Kidney (tissue), 14 donors: Measurements from ENCODE around the gene FAM20C. TPM values are rescaled to one million over a fixed set of nuclear protein-coding genes. Genes with fewer than 3 reads are reported as not detected.
"Not testable (repeated sequence)": the region's sequence is repeated elsewhere in the genome, so short reads cannot be mapped to it uniquely, and the experiment has no call there.

Experiments
- DNase-seq, 5 donors: peaks; one replicate each; pipeline ENCODE4 v3.0.0-alpha.2; 2013 to 2020
- FAIRE-seq: peaks from 2 replicates; lab custom pipeline; 2012; peaks lifted over from hg19 to GRCh38; lab: Jason Lieb, UNC
- H3K27ac ChIP-seq, 2 donors: one replicate each; pipeline ENCODE4 v1.7.0; 2013; ENCODE audit warnings: low read depth in 2 of 2, low read length in 2 of 2, inconsistent platforms in 1 of 2
- H3K27me3 ChIP-seq: one replicate; pipeline ENCODE4 v1.7.1; 2013; ENCODE audit warnings: low read length, inconsistent platforms; ENCODE audit not compliant: control insufficient read depth, insufficient read depth
- H3K36me3 ChIP-seq, 3 donors: one replicate each; pipeline versions ENCODE4 v1.7.0 to v1.7.1; 2013; ENCODE audit warnings: low read length in 3 of 3, control low read depth in 1 of 3, inconsistent platforms in 1 of 3; ENCODE audit not compliant: insufficient read depth in 3 of 3, control insufficient read depth in 2 of 3
- H3K4me1 ChIP-seq, 3 donors: one replicate each; pipeline versions ENCODE4 v1.7.0 to v1.7.1; 2013; ENCODE audit warnings: low read length in 3 of 3, inconsistent platforms in 1 of 3, low read depth in 1 of 3; ENCODE audit not compliant: control insufficient read depth in 2 of 3, insufficient read depth in 2 of 3
- H3K4me3 ChIP-seq, 3 donors: one replicate each; pipeline versions ENCODE4 v1.7.0 to v1.8.1; 2013; ENCODE audit warnings: low read length in 3 of 3, control low read depth in 1 of 3, inconsistent platforms in 1 of 3
- H3K9ac ChIP-seq, 3 donors: one replicate each; pipeline versions ENCODE4 v1.7.0 to v1.7.1; 2013; ENCODE audit warnings: low read length in 3 of 3, control low read depth in 1 of 3, inconsistent platforms in 1 of 3
- H3K9me3 ChIP-seq, 3 donors: one replicate each; pipeline versions ENCODE4 v1.7.0 to v1.7.1; 2013; ENCODE audit warnings: low read length in 3 of 3, control low read depth in 1 of 3, inconsistent platforms in 1 of 3; ENCODE audit not compliant: control insufficient read depth in 2 of 3, insufficient read depth in 1 of 3
- CTCF ChIP-seq: IDR thresholded peaks from 3 replicates; pipeline ENCODE4 v1.5.1; 2012; ENCODE audit warnings: mild to moderate bottlenecking, moderate library complexity, borderline replicate concordance; ENCODE audit not compliant: insufficient read depth; ENCODE audit errors: extremely low read depth
- intact Hi-C: fragments of 100-400 bp; cut with DNase I; formaldehyde crosslinking; loops from one replicate; pipeline ENCODE4 v1.11.1; 2022
- polyA plus RNA-seq: library from polyadenylated mRNA; stranded (reverse); fragments of 350-450 nt; fragmentation: Illumina TruSeq; extraction: RNeasy Lipid Tissue Mini Kit (QIAGEN cat#74804); gene quantifications from one replicate; pipeline ENCODE4 v1.2.3, GENCODE V29; 2014; ENCODE audit warnings: low read depth, low replicate concordance; ENCODE audit not compliant: insufficient read depth
- total RNA-seq: library from RNA; stranded (reverse); fragmentation: NEBNext Ultra II Directional; extraction: Animal tissue kit (Norgen Biotek cat#: 25700); gene quantifications from one replicate; pipeline ENCODE4 v1.2.1, GENCODE V29; 2021
- donor health status: control.
- donor health status: control.
- donor health status: control.
- donor health status: control.
- donor health status: control.
- donor health status: DM: yes; HTN: yes; CAD: no.
- donor health status: Normal renal cell carcinoma (clear cell type).

The FAM20C gene
- total and polyA plus RNA-seq, 2 donors from 2014 or later: 84.9 to 114 TPM

- intact Hi-C loops: no loop called here
- TF ChIP-seq CTCF: no peak
- DNase-seq (no peak), FAIRE-seq (no peak)
- Histone ChIP-seq H3K4me3 (no peak overlapping the region), H3K9me3 (no peaks in the 10 kb centered on the region), H3K4me1 (peaks cover 0 to 3% (median 0%) of the 10 kb centered on the region in 3 donors), H3K27ac (no peak overlapping the region), H3K36me3 (no peaks in the 10 kb centered on the region), H3K9ac (no peak overlapping the region), H3K27me3 (peaks cover 10% of the 10 kb centered on the region)
Observed at GRCh38 chr7:295155-296154, 103.1 kb downstream of the FAM20C start.

GRCh38 chr7:296373-296945 is 104.1 kb downstream of the FAM20C start:
- no peak overlapping the region for H3K9ac ChIP-seq
- FAIRE-seq: no peak
- no peak for TF ChIP-seq CTCF
- H3K36me3 ChIP-seq: no peaks in the 10 kb centered on the region
- H3K27ac ChIP-seq: no peak overlapping the region
- H3K4me1 ChIP-seq: peaks cover 0 to 7% (median 0%) of the 10 kb centered on the region in 3 donors
- H3K4me3 ChIP-seq: no peak overlapping the region
- DNase-seq: no peak
- peaks cover 7% of the 10 kb centered on the region for H3K27me3 ChIP-seq
- intact Hi-C loops: no loop called here
- H3K9me3 ChIP-seq: no peaks in the 10 kb centered on the region

- H3K4me1 ChIP-seq, H3K36me3 ChIP-seq, intact Hi-C loops, FAIRE-seq, H3K9ac ChIP-seq, H3K9me3 ChIP-seq, H3K27ac ChIP-seq, H3K27me3 ChIP-seq, DNase-seq, H3K4me3 ChIP-seq: not testable (repeated sequence)
Observed at GRCh38 chr7:297141-297540, 104.8 kb downstream of the FAM20C start.
